Measurements from ENCODE around the gene LRRC74A.

Gene LRRC74A

GRCh38 chr14:76808990-76809389, 17.2 kb upstream of the LRRC74A start:
- DNase-seq (ENCODE audit: extremely low read depth in 1 of 2, low read depth in 1 of 2): no peak

GRCh38 chr14:76810525-76810924, 15.7 kb upstream of the LRRC74A start:
- DNase-seq (ENCODE audit: extremely low read depth in 1 of 2, low read depth in 1 of 2): no peak

GRCh38 chr14:76810953-76811400, 15.2 kb upstream of the LRRC74A start:
- DNase-seq (ENCODE audit: extremely low read depth in 1 of 2, low read depth in 1 of 2): no peak

GRCh38 chr14:76811561-76811960, 14.6 kb upstream of the LRRC74A start:
- DNase-seq (ENCODE audit: extremely low read depth in 1 of 2, low read depth in 1 of 2): no peak

GRCh38 chr14:76812093-76812421, 14.2 kb upstream of the LRRC74A start:
- DNase-seq (ENCODE audit: extremely low read depth in 1 of 2, low read depth in 1 of 2): no peak

- DNase-seq (ENCODE audit: extremely low read depth in 1 of 2, low read depth in 1 of 2): peak; percentile 91 to 97
These were observed 13.5 kb upstream of the LRRC74A start, which contains the start of gene ANGEL1 for GRCh38 chr14:76812422-76813383. Gene ANGEL1 (minus strand): TSS chr14:76812882. CDS start chr14:76812827, 55 bp downstream.

GRCh38 chr14:76814726-76815645, 11.2 kb upstream of the LRRC74A start:
- no peak for DNase-seq (ENCODE audit: extremely low read depth in 1 of 2, low read depth in 1 of 2)

- no peak for DNase-seq (ENCODE audit: extremely low read depth in 1 of 2, low read depth in 1 of 2)
These were observed 5.5 kb upstream of the LRRC74A start for GRCh38 chr14:76820700-76821099.

GRCh38 chr14:76827696-76828296, 1.6 kb downstream of the LRRC74A start:
- DNase-seq (ENCODE audit: extremely low read depth in 1 of 2, low read depth in 1 of 2): no peak

- no peak for DNase-seq (ENCODE audit: extremely low read depth in 1 of 2, low read depth in 1 of 2)
These were observed 2.3 kb downstream of the LRRC74A start for GRCh38 chr14:76828339-76829012.

GRCh38 chr14:76829013-76829365, 2.8 kb downstream of the LRRC74A start:
- DNase-seq (ENCODE audit: extremely low read depth in 1 of 2, low read depth in 1 of 2): no peak

- DNase-seq (ENCODE audit: extremely low read depth in 1 of 2, low read depth in 1 of 2): no peak
These were observed 3.6 kb downstream of the LRRC74A start for GRCh38 chr14:76829650-76830421.

- no peak for DNase-seq (ENCODE audit: extremely low read depth in 1 of 2, low read depth in 1 of 2)
These were observed 4.3 kb downstream of the LRRC74A start for GRCh38 chr14:76830556-76830955.

GRCh38 chr14:76832503-76832988, 6.3 kb downstream of the LRRC74A start:
- DNase-seq (ENCODE audit: extremely low read depth in 1 of 2, low read depth in 1 of 2): no peak

GRCh38 chr14:76833011-76833410, 6.8 kb downstream of the LRRC74A start:
- no peak for DNase-seq (ENCODE audit: extremely low read depth in 1 of 2, low read depth in 1 of 2)

GRCh38 chr14:76834241-76834661, 8.0 kb downstream of the LRRC74A start:
- no peak for DNase-seq (ENCODE audit: extremely low read depth in 1 of 2, low read depth in 1 of 2)

GRCh38 chr14:76836029-76836630, 9.9 kb downstream of the LRRC74A start:
- no peak for DNase-seq (ENCODE audit: extremely low read depth in 1 of 2, low read depth in 1 of 2)

- DNase-seq (ENCODE audit: extremely low read depth in 1 of 2, low read depth in 1 of 2): no peak
These were observed 11.3 kb downstream of the LRRC74A start for GRCh38 chr14:76837524-76837923.

GRCh38 chr14:76842414-76842813, 16.2 kb downstream of the LRRC74A start:
- no peak for DNase-seq (ENCODE audit: extremely low read depth in 1 of 2, low read depth in 1 of 2)

Data from activated CD8-positive, alpha-beta memory T cell treated with anti-CD3 and anti-CD28 coated beads for 1 hour (primary cell).